K562 (cell line): Measurements from ENCODE around the gene FHIT. TPM values are rescaled to one million over a fixed set of nuclear protein-coding genes. Genes with fewer than 3 reads are reported as not detected.

Experiments
- MGA ChIP-seq: fragments of 450-650 bp; IDR thresholded peaks from 2 replicates; pipeline ENCODE4 v1.6.1; 2016; ENCODE audit warnings: mild to moderate bottlenecking, moderate library complexity
- PREB ChIP-seq: sonication (generic); formaldehyde crosslinking; IDR thresholded peaks from 2 replicates; pipeline ENCODE4 v1.8.1; 2023; ENCODE audit warnings: mild to moderate bottlenecking, missing genetic modification reagents
- YY1 ChIP-seq, 3 experiments: IDR thresholded peaks; 2 replicates each; pipeline ENCODE4 v1.6.1; 2011; ENCODE audit warnings: low read length in 2 of 3, mild to moderate bottlenecking in 2 of 3, moderate library complexity in 2 of 3, borderline replicate concordance in 1 of 3, control low read depth in 1 of 3, low read depth in 1 of 3; ENCODE audit not compliant: insufficient read depth in 3 of 3, insufficient replicate concordance in 2 of 3, control insufficient read depth in 1 of 3, insufficient read length in 1 of 3; ENCODE audit errors: extremely low read depth in 1 of 3
- ZFP30 ChIP-seq: fragments of 250-450 bp; sonication (Bioruptor Pico); IDR thresholded peaks from 2 replicates; pipeline ENCODE4 v1.8.0; 2022; ENCODE audit warnings: moderate library complexity, mild to moderate bottlenecking, inconsistent platforms, borderline replicate concordance
- polyA plus RNA-seq, 8 experiments: library from polyadenylated mRNA; depleted of rRNA in 4 of 8; stranded (reverse) in 5 of 8; unstranded in 3 of 8; fragments of >200 nt; fragmentation: Nextera tagmentation in 2 of 8; fragmentation: Illumina TruSeq in 1 of 8; extraction: Ambion mirVana in 2 of 8; extraction: Trizol in 1 of 8; gene quantifications; 2 replicates each; pipeline versions ENCODE4 v1.2.1 to v1.2.3, GENCODE V29; 2011 to 2014; ENCODE audit warnings: inconsistent platforms in 1 of 8, missing spikeins in 1 of 8
- total RNA-seq, 7 experiments: library from RNA; depleted of rRNA in 6 of 7; stranded (reverse); fragments of >200 nt in 6 of 7; fragmentation: Illumina TruSeq in 2 of 7; extraction: Trizol in 2 of 7; gene quantifications; 2 replicates each; pipeline versions ENCODE4 v1.2.1 to v1.2.3, GENCODE V29; 2011 to 2021; ENCODE audit warnings: low replicate concordance in 1 of 7
- TF ChIP-seq, protein P1 (sequence below): fragments of 250-450 bp; sonication (Bioruptor Pico); IDR thresholded peaks from 2 replicates; pipeline ENCODE4 v1.8.0; 2022; ENCODE audit warnings: moderate library complexity, mild to moderate bottlenecking, inconsistent platforms

Gene FHIT
- total and polyA plus RNA-seq, 9 of the 15 experiments (the other 6 are each of a cell fraction or from before 2014, with no cell fraction given) = 1.7 to 9.1 (median 4.3) TPM

DNA sequence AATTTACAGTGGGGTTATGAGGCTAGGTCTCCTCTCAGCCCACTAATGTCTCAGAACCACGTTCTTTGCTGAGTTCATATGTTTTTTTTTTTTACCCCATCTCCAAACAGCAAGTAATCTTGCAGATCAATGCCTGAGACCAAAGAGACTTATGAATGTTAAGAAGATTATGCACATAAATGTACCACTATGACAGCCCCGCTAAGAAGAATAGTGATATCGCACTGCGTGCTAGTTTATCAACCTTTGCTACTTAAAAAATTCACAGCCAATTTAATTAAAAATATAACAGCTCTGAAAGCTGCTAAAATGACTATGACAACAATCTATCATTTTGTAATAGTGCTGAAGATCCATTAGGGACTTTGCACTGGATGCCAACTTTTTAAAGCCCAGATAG, 1462.5 kb downstream of the FHIT start (continued):
- TF ChIP-seq MGA (no peak), ZFP30 (CRISPR knock-in tag) (no peak), YY1 (IDR thresholded peaks at IDR 0.05; ENCODE audit: borderline replicate concordance in 1 of 3, control insufficient read depth in 1 of 3, extremely low read depth in 1 of 3, insufficient read depth in 3 of 3, insufficient read length in 1 of 3, insufficient replicate concordance in 2 of 3, low read depth in 1 of 3, low read length in 2 of 3) (no peak), PREB (no peak)
- TF ChIP-seq, protein P1, sequence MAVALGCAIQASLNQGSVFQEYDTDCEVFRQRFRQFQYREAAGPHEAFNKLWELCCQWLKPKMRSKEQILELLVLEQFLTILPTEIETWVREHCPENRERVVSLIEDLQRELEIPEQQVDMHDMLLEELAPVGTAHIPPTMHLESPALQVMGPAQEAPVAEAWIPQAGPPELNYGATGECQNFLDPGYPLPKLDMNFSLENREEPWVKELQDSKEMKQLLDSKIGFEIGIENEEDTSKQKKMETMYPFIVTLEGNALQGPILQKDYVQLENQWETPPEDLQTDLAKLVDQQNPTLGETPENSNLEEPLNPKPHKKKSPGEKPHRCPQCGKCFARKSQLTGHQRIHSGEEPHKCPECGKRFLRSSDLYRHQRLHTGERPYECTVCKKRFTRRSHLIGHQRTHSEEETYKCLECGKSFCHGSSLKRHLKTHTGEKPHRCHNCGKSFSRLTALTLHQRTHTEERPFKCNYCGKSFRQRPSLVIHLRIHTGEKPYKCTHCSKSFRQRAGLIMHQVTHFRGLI (CRISPR knock-in tag) = no peak
